GM04504 (cell line): ENCODE results near the gene ZNF74.
"Not testable (repeated sequence)": the region's sequence is repeated elsewhere in the genome, so short reads cannot be mapped to it uniquely, and the experiment has no call there.

Experiments
- DNase-seq: peaks from one replicate; pipeline ENCODE4 v3.0.0-alpha.2; 2012; ENCODE audit warnings: low read depth

Gene ZNF74

GRCh38 chr22:20400606-20401375 lies 6.8 kb downstream of the ZNF74 start:
- DNase-seq: no peak

DNA sequence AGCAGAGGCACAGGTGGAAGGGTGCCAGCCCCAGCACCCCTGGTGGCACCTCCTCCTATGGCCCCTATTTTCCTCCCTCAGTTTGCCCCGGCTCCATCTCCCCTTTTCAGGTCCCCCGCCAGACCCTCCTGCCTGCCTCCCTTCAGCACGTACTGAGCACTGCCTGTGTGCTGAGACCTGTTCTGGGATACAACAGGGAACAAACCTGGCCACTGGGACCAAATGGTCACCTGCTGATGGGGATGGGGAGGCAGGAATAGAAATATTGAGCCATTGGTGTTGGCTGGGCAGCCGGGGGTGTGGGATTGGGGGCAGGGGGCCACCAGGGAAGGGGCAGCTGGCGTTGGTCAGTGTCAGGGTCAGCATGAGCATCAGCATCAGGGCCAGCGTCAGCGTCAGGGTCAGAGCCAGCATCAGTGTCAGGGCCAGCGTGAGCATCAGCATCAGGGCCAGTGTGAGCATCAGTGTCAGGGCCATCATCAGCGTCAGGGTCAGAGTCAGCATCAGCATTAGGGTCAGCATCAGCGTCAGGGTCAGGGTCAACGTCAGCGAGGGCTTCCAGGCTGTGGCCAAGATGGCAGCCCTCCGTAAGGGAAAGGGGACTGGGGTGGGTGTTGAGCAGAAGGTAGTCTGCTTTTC lies 7.5 kb downstream of the ZNF74 start:
- no peak for DNase-seq

GRCh38 chr22:20402960-20403778 lies 9.2 kb downstream of the ZNF74 start:
- DNase-seq: no peak

GRCh38 chr22:20403779-20404140 lies 9.8 kb downstream of the ZNF74 start:
- DNase-seq: no peak

DNA sequence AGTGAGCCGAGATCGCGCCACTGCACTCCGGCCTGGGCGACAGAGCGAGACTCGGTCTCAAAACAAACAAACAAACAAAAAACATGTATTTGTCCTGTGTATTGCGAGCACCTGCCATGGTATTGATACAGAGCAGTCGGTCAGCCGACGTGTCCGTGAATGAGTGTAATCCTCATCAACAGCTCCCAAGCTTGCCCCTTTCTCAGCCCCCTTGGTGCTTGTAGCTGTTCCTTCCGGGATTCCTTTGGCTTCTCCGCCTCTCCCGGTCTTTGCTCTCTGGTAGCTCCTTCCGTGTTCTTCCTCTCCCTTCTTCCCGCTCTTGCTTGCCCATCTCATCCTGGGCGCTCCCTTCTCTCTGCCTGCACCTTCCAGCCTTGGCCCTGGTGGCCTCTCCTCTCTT lies 10.9 kb downstream of the ZNF74 start:
- no peak for DNase-seq

DNA sequence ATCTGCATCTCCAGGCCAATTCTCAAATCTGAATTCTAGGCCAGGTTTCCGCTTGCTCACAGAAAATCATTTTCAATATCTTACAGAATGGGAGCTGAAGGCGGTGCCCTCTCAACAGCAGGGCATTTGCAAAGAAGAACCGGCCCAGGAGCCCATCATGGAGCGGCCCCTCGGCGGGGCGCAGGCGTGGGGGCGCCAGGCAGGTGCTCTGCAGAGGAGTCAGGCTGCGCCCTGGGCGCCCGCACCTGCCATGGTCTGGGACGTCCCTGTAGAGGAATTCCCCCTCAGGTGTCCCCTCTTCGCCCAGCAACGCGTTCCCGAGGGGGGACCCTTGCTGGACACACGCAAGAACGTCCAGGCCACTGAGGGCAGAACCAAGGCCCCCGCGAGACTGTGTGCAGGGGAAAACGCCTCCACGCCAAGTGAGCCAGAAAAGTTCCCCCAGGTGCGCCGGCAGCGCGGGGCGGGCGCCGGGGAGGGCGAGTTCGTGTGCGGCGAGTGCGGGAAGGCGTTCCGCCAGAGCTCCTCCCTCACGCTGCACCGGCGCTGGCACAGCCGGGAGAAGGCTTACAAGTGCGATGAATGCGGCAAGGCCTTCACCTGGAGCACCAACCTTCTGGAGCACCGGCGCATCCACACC lies 11.5 kb downstream of the ZNF74 start:
- no peak for DNase-seq

GRCh38 chr22:20405931-20406685 lies 12.2 kb downstream of the ZNF74 start:
- DNase-seq: no peak

DNA sequence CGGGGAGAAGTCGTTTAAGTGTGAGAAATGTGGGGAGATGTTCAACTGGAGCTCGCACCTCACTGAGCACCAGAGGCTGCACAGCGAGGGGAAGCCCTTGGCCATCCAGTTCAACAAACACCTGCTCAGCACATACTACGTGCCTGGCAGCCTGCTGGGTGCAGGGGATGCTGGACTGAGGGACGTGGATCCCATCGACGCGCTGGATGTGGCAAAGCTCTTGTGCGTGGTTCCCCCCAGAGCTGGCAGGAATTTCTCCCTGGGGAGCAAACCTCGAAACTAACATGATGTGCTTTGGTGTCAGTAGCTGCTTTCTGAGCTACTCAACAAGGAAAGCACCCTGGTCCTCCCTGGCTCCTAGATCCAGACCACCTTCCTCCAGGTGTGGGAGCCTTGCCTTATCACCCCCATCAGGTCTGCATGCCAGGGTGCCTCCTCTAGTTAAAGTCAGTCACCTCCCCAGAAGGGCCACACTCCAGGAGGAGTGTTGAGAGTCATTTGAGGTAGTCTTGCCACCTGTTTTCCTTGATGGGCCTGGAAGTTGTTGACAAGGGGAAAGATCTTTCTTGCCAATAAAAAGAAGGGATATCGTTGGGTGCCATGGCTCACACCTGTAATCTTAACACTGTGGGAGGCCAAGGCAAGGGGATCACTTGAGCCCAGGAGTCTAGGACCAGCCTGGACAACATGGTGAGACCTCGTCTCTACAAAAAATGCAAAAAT lies 12.9 kb downstream of the ZNF74 start:
- DNase-seq: no peak

GRCh38 chr22:20407829-20408228 lies 13.9 kb downstream of the ZNF74 start:
- no peak for DNase-seq

DNA sequence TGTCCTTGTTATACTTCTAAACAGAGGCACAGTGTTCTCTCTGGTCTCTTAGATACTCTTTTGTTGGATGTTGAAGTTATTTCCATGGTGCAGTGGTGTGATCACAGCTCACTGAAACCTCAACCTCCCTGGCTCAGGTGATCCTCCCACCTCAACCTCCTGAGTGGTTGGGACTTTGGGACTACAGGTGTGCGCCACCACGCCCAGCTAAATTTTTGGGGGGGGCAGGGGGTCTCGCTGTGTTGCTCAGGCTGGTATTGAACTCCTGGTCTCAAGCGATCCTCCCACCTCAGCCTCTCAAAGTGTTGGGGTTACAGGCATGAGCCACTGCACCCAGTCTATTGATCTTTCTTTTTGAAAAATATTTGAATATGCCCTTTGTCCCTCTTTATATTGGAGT lies 14.9 kb downstream of the ZNF74 start:
- DNase-seq: no peak

DNA sequence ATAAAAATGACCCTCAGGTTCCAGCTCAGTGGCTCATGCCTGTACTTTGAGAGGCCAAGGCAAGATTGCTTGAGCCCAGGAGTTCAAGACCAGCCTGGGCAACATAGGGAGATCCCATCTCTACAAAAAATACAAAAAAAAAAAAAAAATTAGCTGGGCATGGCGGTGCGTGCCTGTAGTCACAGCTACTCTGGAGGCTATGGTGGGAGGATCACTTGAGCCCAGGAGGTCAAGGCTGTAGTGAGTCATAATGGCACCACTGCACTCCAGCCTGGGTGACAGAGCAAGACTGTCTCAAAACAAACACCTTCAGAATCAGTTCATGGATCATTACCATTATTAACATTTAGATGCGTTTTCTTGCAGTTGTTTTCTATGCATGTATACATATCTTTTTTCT lies 15.4 kb downstream of the ZNF74 start:
- not testable (repeated sequence) for DNase-seq

GRCh38 chr22:20412474-20413216 lies 18.7 kb downstream of the ZNF74 start:
- no peak for DNase-seq

GRCh38 chr22:20413217-20414058 lies 19.5 kb downstream of the ZNF74 start:
- DNase-seq: no peak

- DNase-seq: no peak
These were observed 20.1 kb downstream of the ZNF74 start for GRCh38 chr22:20414059-20414440.

DNA sequence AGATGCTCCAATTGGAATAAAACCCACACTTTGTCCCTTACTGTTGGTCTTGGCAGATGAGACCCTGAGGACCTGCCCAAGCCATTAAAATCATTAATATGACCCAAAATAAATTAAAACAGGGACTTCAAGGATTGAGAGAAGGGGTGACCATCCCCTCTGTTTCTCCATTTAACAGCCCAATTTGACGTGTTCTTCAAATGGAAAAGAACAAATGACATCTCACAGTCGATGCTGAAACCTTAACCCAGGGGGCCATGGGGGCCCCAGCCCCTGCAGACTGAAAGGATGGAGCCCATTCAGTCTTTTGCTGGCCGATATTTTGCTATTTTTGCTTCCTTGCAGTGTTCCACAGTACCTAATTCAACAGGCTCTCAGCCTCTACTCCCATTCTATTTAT lies 20.5 kb downstream of the ZNF74 start:
- no peak for DNase-seq

- DNase-seq: not testable (repeated sequence)
These were observed 21.3 kb downstream of the ZNF74 start for GRCh38 chr22:20415241-20415640.

DNA sequence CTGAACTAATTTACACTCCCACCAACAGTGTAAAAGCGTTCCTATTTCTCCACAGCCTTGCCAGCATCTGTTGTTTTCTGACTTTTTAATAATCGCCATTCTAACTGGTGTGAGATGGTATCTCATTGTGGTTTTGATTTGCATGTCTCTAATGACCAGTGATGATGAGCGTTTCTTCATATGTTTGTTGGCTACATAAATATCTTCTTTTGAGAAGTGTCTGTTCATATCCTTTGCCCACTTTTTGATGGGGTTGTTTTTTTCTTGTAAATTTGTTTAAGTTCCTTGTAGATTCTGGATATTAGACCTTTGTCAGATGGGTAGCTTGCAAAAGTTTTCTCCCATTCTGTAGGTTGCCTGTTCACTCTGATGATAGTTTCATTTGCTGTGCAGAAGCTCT lies 21.7 kb downstream of the ZNF74 start:
- not testable (repeated sequence) for DNase-seq

DNA sequence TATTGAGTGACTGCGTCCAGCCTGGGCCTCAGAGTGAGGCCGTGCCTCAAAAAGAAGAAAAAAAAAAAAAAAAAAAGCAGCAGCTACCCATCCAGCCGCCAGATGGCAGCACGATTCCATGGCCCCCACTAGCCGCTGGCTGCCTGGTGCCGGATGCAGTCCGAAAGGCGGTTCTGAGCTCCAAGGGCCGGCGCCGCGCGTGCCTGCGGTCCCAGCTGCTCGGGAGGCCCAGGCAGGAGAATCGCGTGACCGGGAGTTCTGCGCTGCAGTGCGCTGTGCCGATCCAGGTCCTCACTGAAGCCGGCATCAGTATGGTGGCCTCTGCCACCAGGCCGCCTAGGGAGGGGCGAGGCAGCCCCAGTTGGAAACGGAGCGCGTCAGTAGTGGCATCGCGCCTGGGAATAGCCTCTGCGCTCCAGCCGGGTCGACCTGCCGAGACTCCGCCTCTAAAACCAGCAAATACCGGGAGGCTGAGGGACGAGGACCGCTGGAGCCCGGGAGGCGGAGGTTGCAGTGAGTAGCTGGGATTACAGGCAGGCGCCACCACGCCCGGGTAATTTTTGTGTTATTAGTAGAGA lies 24.3 kb downstream of the ZNF74 start:
- no peak for DNase-seq

- DNase-seq: no peak
These were observed 25.7 kb downstream of the ZNF74 start for GRCh38 chr22:20419664-20419951.
